Measurements from ENCODE around the gene RER1.

The RER1 gene

DNA sequence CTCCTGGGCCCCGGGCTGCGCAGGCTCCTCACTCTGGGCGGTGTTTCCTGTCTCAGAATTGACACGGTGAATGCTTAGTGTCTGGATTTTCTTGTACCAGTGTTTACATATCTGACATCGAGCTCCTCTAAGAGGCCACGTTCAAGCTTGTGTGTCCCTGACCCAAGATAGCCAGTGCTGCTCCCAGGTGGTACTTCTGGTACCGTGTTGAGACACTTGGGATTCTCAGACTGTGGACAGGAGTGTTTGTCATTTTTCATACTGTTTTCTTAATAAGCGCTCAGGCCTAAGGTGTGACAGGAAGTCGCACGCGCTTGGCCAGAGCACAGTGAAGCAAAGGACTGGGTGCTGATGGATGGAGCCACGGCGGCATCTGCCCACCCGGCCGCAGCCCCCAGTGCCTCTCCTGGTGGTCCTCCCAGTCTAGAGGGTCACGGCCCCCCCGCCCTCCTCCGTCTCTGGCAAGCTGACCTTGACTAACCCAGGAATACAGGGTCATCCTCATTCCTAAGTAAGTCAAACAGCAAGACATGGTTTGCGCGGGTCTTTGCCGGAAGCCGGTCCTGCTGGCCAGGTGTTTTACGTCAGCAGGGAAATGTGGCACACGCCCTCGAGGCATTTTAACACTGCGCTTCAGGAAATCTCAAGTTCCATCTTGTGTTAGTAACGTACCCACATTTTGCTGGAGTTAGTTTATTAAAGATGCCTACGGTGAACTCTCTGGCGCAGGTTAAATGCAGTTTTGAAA, 12.7 kb downstream of the RER1 start:
- no peak for DNase-seq (ENCODE audit: low read depth, low spot score)
- TF ChIP-seq ZNF274 (IDR thresholded peaks at IDR 0.05; ENCODE audit: low read depth, low read length) (no peak), YY1 (IDR thresholded peaks at IDR 0.05; ENCODE audit: insufficient read depth, insufficient read length) (no peak), SUZ12 (IDR thresholded peaks at IDR 0.05; ENCODE audit: extremely low read depth, insufficient read depth, insufficient read length) (no peak)
- Histone ChIP-seq H3K4me3 (ENCODE audit: insufficient read length, low read depth) (no peak overlapping the region), H3K9ac (ENCODE audit: insufficient read length, low read depth) (no peak overlapping the region), H3K27me3 (ENCODE audit: insufficient read depth, insufficient read length) (no peaks in the 10 kb centered on the region), H3K36me3 (ENCODE audit: insufficient read depth, insufficient read length, low read length) (peaks cover 93% of the 10 kb centered on the region), H3K9me3 (ENCODE audit: insufficient read depth, low read length) (no peaks in the 10 kb centered on the region), H3K4me1 (ENCODE audit: insufficient read depth, insufficient read length) (peaks cover 4% of the 10 kb centered on the region)

DNA sequence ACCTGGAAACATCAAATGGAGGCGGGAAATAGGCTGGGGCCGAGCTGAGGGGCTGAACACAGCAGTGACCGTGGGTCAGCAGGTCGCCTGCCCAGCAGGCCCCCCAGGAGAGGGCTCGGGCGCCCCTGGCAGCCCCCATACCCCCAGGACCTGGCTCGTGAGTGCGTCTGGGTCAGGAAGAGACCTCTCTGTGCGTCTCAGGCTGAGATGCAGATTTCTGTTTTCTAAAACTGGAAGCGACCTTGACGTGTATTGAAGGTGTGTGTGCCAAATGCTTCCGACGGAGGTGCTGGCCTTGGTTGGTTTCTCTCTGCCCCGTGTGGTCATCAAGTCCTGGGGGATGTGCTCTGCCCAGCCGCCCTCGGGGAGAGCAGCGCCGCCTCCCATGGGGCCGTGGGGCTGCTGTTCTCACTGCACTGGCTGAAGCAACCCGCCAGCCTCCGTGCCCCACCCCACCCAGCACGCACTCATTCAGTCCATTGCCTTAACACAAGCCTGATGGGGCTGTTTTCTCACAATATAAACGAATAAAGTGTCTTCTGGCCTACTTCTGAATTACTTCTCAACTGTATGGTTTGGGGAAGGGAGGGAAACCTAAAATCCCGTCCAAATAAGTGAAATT, 13.4 kb downstream of the RER1 start:
- TF ChIP-seq YY1 (IDR thresholded peaks at IDR 0.05; ENCODE audit: insufficient read depth, insufficient read length) (no peak), SUZ12 (IDR thresholded peaks at IDR 0.05; ENCODE audit: extremely low read depth, insufficient read depth, insufficient read length) (no peak), ZNF274 (IDR thresholded peaks at IDR 0.05; ENCODE audit: low read depth, low read length) (no peak)
- Histone ChIP-seq H3K4me1 (ENCODE audit: insufficient read depth, insufficient read length) (peaks cover 4% of the 10 kb centered on the region), H3K36me3 (ENCODE audit: insufficient read depth, insufficient read length, low read length) (peaks cover 94% of the 10 kb centered on the region), H3K27me3 (ENCODE audit: insufficient read depth, insufficient read length) (no peaks in the 10 kb centered on the region), H3K4me3 (ENCODE audit: insufficient read length, low read depth) (no peak overlapping the region), H3K9ac (ENCODE audit: insufficient read length, low read depth) (peak overlapping the region; percentile 32), H3K9me3 (ENCODE audit: insufficient read depth, low read length) (no peaks in the 10 kb centered on the region)
- no peak for DNase-seq (ENCODE audit: low read depth, low spot score)

GRCh38 chr1:2405588-2406295, 14.1 kb downstream of the RER1 start:
- H3K9ac ChIP-seq (ENCODE audit: insufficient read length, low read depth), result no peak overlapping the region
- H3K27me3 ChIP-seq (ENCODE audit: insufficient read depth, insufficient read length), result no peaks in the 10 kb centered on the region
- TF ChIP-seq YY1 (IDR thresholded peaks at IDR 0.05; ENCODE audit: insufficient read depth, insufficient read length) (no peak), ZNF274 (IDR thresholded peaks at IDR 0.05; ENCODE audit: low read depth, low read length) (no peak), SUZ12 (IDR thresholded peaks at IDR 0.05; ENCODE audit: extremely low read depth, insufficient read depth, insufficient read length) (no peak)
- H3K36me3 ChIP-seq (ENCODE audit: insufficient read depth, insufficient read length, low read length), result peaks cover 91% of the 10 kb centered on the region
- peaks cover 4% of the 10 kb centered on the region for H3K4me1 ChIP-seq (ENCODE audit: insufficient read depth, insufficient read length)
- H3K4me3 ChIP-seq (ENCODE audit: insufficient read length, low read depth), result no peak overlapping the region
- DNase-seq (ENCODE audit: low read depth, low spot score), result no peak
- no peaks in the 10 kb centered on the region for H3K9me3 ChIP-seq (ENCODE audit: insufficient read depth, low read length)

- H3K36me3 ChIP-seq (ENCODE audit: insufficient read depth, insufficient read length, low read length), result peaks cover 86% of the 10 kb centered on the region
- H3K4me3 ChIP-seq (ENCODE audit: insufficient read length, low read depth), result no peak overlapping the region
- H3K9me3 ChIP-seq (ENCODE audit: insufficient read depth, low read length), result no peaks in the 10 kb centered on the region
- H3K9ac ChIP-seq (ENCODE audit: insufficient read length, low read depth), result no peak overlapping the region
- TF ChIP-seq YY1 (IDR thresholded peaks at IDR 0.05; ENCODE audit: insufficient read depth, insufficient read length) (no peak), ZNF274 (IDR thresholded peaks at IDR 0.05; ENCODE audit: low read depth, low read length) (no peak), SUZ12 (IDR thresholded peaks at IDR 0.05; ENCODE audit: extremely low read depth, insufficient read depth, insufficient read length) (no peak)
- no peaks in the 10 kb centered on the region for H3K27me3 ChIP-seq (ENCODE audit: insufficient read depth, insufficient read length)
- peaks cover 4% of the 10 kb centered on the region for H3K4me1 ChIP-seq (ENCODE audit: insufficient read depth, insufficient read length)
- DNase-seq (ENCODE audit: low read depth, low spot score), result no peak
Observed at GRCh38 chr1:2406451-2407041, 14.9 kb downstream of the RER1 start.

GRCh38 chr1:2407166-2407990, 15.7 kb downstream of the RER1 start:
- no peak overlapping the region for H3K9ac ChIP-seq (ENCODE audit: insufficient read length, low read depth)
- H3K9me3 ChIP-seq (ENCODE audit: insufficient read depth, low read length), result no peaks in the 10 kb centered on the region
- no peaks in the 10 kb centered on the region for H3K27me3 ChIP-seq (ENCODE audit: insufficient read depth, insufficient read length)
- DNase-seq (ENCODE audit: low read depth, low spot score), result no peak
- H3K4me3 ChIP-seq (ENCODE audit: insufficient read length, low read depth), result no peak overlapping the region
- no peak for TF ChIP-seq SUZ12 (IDR thresholded peaks at IDR 0.05; ENCODE audit: extremely low read depth, insufficient read depth, insufficient read length)
- no peak for TF ChIP-seq YY1 (IDR thresholded peaks at IDR 0.05; ENCODE audit: insufficient read depth, insufficient read length)
- TF ChIP-seq ZNF274 (IDR thresholded peaks at IDR 0.05; ENCODE audit: low read depth, low read length), result no peak
- H3K4me1 ChIP-seq (ENCODE audit: insufficient read depth, insufficient read length), result peaks cover 4% of the 10 kb centered on the region
- H3K36me3 ChIP-seq (ENCODE audit: insufficient read depth, insufficient read length, low read length), result peaks cover 77% of the 10 kb centered on the region

DNA sequence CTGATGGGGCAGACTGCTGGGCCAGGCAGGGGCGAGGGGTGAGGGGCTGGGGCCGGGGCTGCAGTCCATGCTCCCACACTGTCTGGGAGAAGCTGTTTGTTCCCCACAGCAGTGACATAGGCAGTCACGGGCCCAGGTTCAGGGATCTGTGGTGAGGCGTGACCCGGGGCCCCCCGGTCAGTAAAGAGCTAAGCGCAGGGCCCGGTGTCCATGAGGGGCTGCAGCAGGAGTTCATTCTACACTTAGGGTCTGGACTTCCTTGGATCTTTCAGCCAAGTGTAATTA, 16.3 kb downstream of the RER1 start:
- Histone ChIP-seq H3K4me1 (ENCODE audit: insufficient read depth, insufficient read length) (peaks cover 4% of the 10 kb centered on the region), H3K36me3 (ENCODE audit: insufficient read depth, insufficient read length, low read length) (peaks cover 72% of the 10 kb centered on the region), H3K9me3 (ENCODE audit: insufficient read depth, low read length) (no peaks in the 10 kb centered on the region), H3K4me3 (ENCODE audit: insufficient read length, low read depth) (no peak overlapping the region), H3K27me3 (ENCODE audit: insufficient read depth, insufficient read length) (no peaks in the 10 kb centered on the region), H3K9ac (ENCODE audit: insufficient read length, low read depth) (no peak overlapping the region)
- no peak for DNase-seq (ENCODE audit: low read depth, low spot score)
- TF ChIP-seq YY1 (IDR thresholded peaks at IDR 0.05; ENCODE audit: insufficient read depth, insufficient read length) (no peak), SUZ12 (IDR thresholded peaks at IDR 0.05; ENCODE audit: extremely low read depth, insufficient read depth, insufficient read length) (no peak), ZNF274 (IDR thresholded peaks at IDR 0.05; ENCODE audit: low read depth, low read length) (no peak)

All from NT2/D1 (cell line).